Tibial artery (tissue), 4 donors: ENCODE results near the gene HOXC5.

Experiments
- DNase-seq, 2 donors: peaks; one replicate each; pipeline ENCODE4 v3.0.0-alpha.2; 2019
- H3K27ac ChIP-seq, 2 donors: fragments of 200-600 bp; sonication (generic) in 1 of 2; 1 replicate in 1 of 2; 2 replicates in 1 of 2; pipeline ENCODE4 v1.5.1; 2018 to 2019; ENCODE audit warnings: mild to moderate bottlenecking in 1 of 2
- H3K27me3 ChIP-seq, 2 donors: fragments of 200-600 bp; sonication (generic) in 1 of 2; one replicate each; pipeline versions ENCODE4 v1.5.1 to v1.6.0; 2016 to 2019
- H3K36me3 ChIP-seq, 3 donors: fragments of 200-600 bp; sonication (generic) in 2 of 3; one replicate each; pipeline ENCODE4 v1.5.1; 2016 to 2019; ENCODE audit warnings: mild to moderate bottlenecking in 2 of 3
- H3K4me1 ChIP-seq, 4 donors: fragments of 200-600 bp; sonication (generic) in 2 of 4; 1 replicate in 3 of 4; 2 replicates in 1 of 4; pipeline ENCODE4 v1.5.1; 2016 to 2019
- H3K4me3 ChIP-seq, 2 donors: fragments of 200-600 bp; sonication (generic) in 1 of 2; 1 replicate in 1 of 2; 2 replicates in 1 of 2; pipeline ENCODE4 v1.5.1; 2018 to 2019; ENCODE audit warnings: mild to moderate bottlenecking in 2 of 2
- H3K9me3 ChIP-seq, 3 donors: fragments of 200-600 bp; sonication (generic) in 1 of 3; one replicate each; pipeline ENCODE4 v1.5.1; 2016 to 2019
- CTCF ChIP-seq, 2 experiments: fragments of 200-600 bp in 1 of 2; fragments of 450-650 bp in 1 of 2; IDR thresholded peaks; one replicate each; pipeline ENCODE4 v1.5.1; 2017 to 2019; ENCODE audit warnings: antibody characterized with exemption in 2 of 2, mild to moderate bottlenecking in 1 of 2, moderate library complexity in 1 of 2
- intact Hi-C: fragments of 100-400 bp; cut with DNase I; formaldehyde crosslinking; loops from one replicate; pipeline ENCODE4 v1.15.0; 2023; ENCODE audit warnings: low total_unique reads

Gene HOXC5

GRCh38 chr12:54066408-54066807 lies 33.6 kb downstream of the HOXC5 start:
- Histone ChIP-seq H3K9me3 (no peaks in the 10 kb centered on the region), H3K4me1 (peaks cover 0 to 13% (median 6%) of the 10 kb centered on the region in 4 donors), H3K27ac (no peak overlapping the region), H3K4me3 (no peak overlapping the region), H3K27me3 (no peaks in the 10 kb centered on the region), H3K36me3 (no peaks in the 10 kb centered on the region)
- intact Hi-C loops = no loop called here
- no peak for DNase-seq
- no peak for TF ChIP-seq CTCF (IDR thresholded peaks at IDR 0.05)

GRCh38 chr12:54068418-54069070 lies 35.7 kb downstream of the HOXC5 start:
- no peaks in the 10 kb centered on the region for H3K27me3 ChIP-seq

DNA sequence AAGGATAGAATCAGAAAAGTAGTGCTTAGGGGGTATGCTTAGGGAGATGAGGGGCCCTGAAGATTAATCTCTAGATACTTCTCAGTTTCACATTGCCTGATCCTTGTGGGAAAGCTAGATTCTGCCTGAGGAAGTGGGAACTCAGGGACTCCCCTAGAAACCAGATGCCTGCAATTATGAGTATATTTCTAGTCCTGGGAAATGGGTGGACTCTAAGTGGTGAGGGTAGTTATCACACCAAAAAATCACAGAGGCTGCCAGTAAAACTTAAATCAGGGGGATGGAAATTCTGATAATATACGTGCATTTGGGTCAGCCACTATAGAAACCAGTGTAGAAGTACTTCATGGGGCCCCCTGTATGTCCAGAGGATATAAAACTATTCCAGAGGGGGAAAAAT lies 39.1 kb downstream of the HOXC5 start:
- Histone ChIP-seq H3K4me1 (peaks cover 0 to 13% (median 6%) of the 10 kb centered on the region in 4 donors), H3K9me3 (no peaks in the 10 kb centered on the region), H3K27ac (no peak overlapping the region), H3K36me3 (no peaks in the 10 kb centered on the region), H3K4me3 (no peak overlapping the region), H3K27me3 (no peaks in the 10 kb centered on the region)
- intact Hi-C loops = no loop called here
- DNase-seq = no peak
- no peak for TF ChIP-seq CTCF (IDR thresholded peaks at IDR 0.05)

More at GRCh38 chr12:54068418-54069070, 35.7 kb downstream of the HOXC5 start:
- no peaks in the 10 kb centered on the region for H3K9me3 ChIP-seq
- H3K4me3 ChIP-seq = no peak overlapping the region
- DNase-seq = no peak
- intact Hi-C loops = no loop called here
- H3K27ac ChIP-seq = no peak overlapping the region
- no peaks in the 10 kb centered on the region for H3K36me3 ChIP-seq
- TF ChIP-seq CTCF (IDR thresholded peaks at IDR 0.05) = no peak
- H3K4me1 ChIP-seq = peaks cover 0 to 13% (median 6%) of the 10 kb centered on the region in 4 donors

DNA sequence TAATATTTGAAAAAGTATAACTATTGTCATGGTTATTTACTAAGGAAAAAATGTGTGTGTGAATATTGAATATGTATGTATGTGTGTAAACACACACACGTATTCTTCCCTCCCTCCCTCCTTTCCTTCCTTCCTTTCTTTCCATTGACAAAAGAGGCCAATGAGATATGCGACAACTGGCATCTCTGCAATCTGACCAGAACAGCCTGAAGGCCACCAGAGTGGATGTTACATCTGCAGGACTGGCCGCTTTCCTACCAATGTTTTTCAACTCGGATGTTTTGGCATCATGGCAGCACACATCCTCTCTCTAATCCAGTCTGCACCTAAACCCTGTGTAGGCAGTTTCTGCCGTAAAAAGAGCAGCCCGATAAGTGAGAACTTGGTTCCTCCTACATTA lies 41.5 kb downstream of the HOXC5 start:
- no peak for TF ChIP-seq CTCF (IDR thresholded peaks at IDR 0.05)
- no peaks in the 10 kb centered on the region for H3K36me3 ChIP-seq
- H3K4me1 ChIP-seq = peaks cover 0 to 11% (median 0%) of the 10 kb centered on the region in 4 donors
- no peaks in the 10 kb centered on the region for H3K27me3 ChIP-seq
- H3K9me3 ChIP-seq = no peaks in the 10 kb centered on the region
- intact Hi-C loops = no loop called here
- no peak overlapping the region for H3K27ac ChIP-seq
- DNase-seq = no peak
- no peak overlapping the region for H3K4me3 ChIP-seq

GRCh38 chr12:54075409-54075808 lies 42.6 kb downstream of the HOXC5 start:
- Histone ChIP-seq H3K4me3 (no peak overlapping the region), H3K27ac (no peak overlapping the region), H3K9me3 (no peaks in the 10 kb centered on the region), H3K4me1 (peaks cover 0 to 13% (median 0%) of the 10 kb centered on the region in 4 donors), H3K36me3 (no peaks in the 10 kb centered on the region), H3K27me3 (no peaks in the 10 kb centered on the region)
- intact Hi-C loops = no loop called here
- no peak for DNase-seq
- no peak for TF ChIP-seq CTCF (IDR thresholded peaks at IDR 0.05)
